Lower lobe of right lung (tissue), 2 donors: ENCODE measurements around the gene ZNF142. TPM values are rescaled to one million over a fixed set of nuclear protein-coding genes. Genes with fewer than 3 reads are reported as not detected.

Experiments
- ATAC-seq, 2 donors: fragments of 200-7000 bp; cut with Tn5 transposase; one replicate each; pipeline ENCODE4 v1.9.1; 2020 to 2022; ENCODE audit warnings: mild to moderate bottlenecking in 2 of 2, moderate library complexity in 2 of 2
- DNase-seq: peaks from one replicate; pipeline ENCODE4 v3.0.0-alpha.2; 2020
- H3K27ac ChIP-seq: fragments of 200-600 bp; one replicate; pipeline ENCODE4 v1.8.0; 2022
- H3K27me3 ChIP-seq: fragments of 200-600 bp; one replicate; pipeline ENCODE4 v1.8.0; 2022; ENCODE audit warnings: low read depth
- H3K36me3 ChIP-seq: fragments of 200-600 bp; one replicate; pipeline ENCODE4 v1.8.0; 2022; ENCODE audit warnings: mild to moderate bottlenecking
- H3K4me1 ChIP-seq: fragments of 200-600 bp; one replicate; pipeline ENCODE4 v1.8.0; 2022
- H3K4me3 ChIP-seq: fragments of 200-600 bp; one replicate; pipeline ENCODE4 v1.8.0; 2022; ENCODE audit warnings: mild to moderate bottlenecking
- H3K9me3 ChIP-seq: fragments of 200-600 bp; one replicate; pipeline ENCODE4 v1.8.0; 2022
- intact Hi-C: fragments of 100-400 bp; cut with DNase I; formaldehyde crosslinking; loops from one replicate; pipeline ENCODE4 v1.11.0; 2022
- long read RNA-seq: library from polyadenylated mRNA; unstranded; transcript quantifications from one replicate; pipeline ENCODE4 v2.0.0, GENCODE V29; 2021
- total RNA-seq: library from RNA; stranded (reverse); fragmentation: NEBNext Ultra II Directional; extraction: Animal tissue kit (Norgen Biotek cat#: 25700); gene quantifications from one replicate; pipeline ENCODE4 v1.2.1, GENCODE V29; 2021
- TF ChIP-seq, protein P1 (sequence below): fragments of 200-600 bp; IDR thresholded peaks from one replicate; pipeline ENCODE4 v1.8.0; 2022; ENCODE audit warnings: antibody characterized with exemption, mild to moderate bottlenecking
- donor health status: DM: no; HTN: yes; CAD: no; lungs with severe emphysema.

Gene ZNF142, protein sequence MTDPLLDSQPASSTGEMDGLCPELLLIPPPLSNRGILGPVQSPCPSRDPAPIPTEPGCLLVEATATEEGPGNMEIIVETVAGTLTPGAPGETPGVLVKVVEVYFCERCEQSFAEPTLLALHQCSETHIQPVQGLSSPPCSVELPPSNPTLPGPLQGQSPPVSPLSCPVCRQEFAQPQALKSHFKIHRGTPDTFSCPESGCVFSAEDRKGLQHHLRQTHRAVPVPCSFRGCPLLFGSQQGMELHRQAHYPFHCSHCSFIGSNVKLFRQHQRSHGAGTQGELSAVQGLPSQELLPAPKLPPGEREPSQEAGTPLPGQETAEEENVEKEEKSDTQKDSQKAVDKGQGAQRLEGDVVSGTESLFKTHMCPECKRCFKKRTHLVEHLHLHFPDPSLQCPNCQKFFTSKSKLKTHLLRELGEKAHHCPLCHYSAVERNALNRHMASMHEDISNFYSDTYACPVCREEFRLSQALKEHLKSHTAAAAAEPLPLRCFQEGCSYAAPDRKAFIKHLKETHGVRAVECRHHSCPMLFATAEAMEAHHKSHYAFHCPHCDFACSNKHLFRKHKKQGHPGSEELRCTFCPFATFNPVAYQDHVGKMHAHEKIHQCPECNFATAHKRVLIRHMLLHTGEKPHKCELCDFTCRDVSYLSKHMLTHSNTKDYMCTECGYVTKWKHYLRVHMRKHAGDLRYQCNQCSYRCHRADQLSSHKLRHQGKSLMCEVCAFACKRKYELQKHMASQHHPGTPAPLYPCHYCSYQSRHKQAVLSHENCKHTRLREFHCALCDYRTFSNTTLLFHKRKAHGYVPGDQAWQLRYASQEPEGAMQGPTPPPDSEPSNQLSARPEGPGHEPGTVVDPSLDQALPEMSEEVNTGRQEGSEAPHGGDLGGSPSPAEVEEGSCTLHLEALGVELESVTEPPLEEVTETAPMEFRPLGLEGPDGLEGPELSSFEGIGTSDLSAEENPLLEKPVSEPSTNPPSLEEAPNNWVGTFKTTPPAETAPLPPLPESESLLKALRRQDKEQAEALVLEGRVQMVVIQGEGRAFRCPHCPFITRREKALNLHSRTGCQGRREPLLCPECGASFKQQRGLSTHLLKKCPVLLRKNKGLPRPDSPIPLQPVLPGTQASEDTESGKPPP (N-terminal part only)
- total RNA-seq, result 21.1 TPM
- long read RNA-seq, partial matches to known transcripts, result 11 of 15 reads
- long read RNA-seq, other reads (novel, unspliced or antisense), result 4 of 15 reads

DNA sequence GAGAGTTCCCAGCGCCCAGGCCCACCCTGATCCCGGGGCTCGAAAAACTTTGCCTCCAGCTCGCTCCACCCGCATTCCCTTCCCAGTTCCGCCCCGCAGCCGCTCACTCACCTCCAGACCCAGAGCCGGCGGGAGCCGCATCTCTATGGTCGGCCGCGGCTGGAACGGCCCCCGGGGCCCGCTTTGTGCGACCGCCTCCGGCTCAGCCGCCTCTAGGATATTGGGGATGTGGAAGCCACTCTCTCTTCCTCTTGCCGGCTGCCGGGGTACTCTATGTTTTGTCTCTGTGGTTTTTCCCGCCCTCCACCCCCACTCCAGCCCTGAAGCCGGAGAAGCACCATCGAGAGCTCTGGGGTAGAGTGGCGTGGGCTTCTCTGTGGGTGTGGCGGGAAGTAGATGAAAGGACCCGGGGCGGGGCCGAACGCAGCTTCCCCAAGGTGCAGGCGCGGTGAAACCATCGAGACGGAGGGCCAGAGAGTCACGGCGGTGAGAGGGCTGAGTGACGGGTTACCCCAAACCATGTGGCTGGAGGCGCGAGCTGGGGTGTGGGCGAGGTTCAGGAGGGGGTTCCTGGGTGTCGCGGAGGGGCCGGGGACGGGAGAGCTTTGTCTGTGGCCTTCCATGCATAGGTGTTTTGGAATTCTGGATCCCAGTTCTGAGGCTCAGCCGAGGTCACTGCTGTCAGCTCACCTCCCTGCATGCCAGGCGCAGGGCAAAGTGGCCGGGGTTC is at the start of gene ZNF142, which contains the start of gene BCS1L:
Gene ZNF142 (minus strand): TSS at position 366 of the 730 bp plus-strand sequence. CDS start 3,194 bp downstream, outside the sequence.
Gene BCS1L (plus strand): TSS at position 426 of the 730 bp plus-strand sequence. CDS start 1,305 bp downstream, outside the sequence.
- intact Hi-C loops, result no loop called here
- TF ChIP-seq, protein P1, sequence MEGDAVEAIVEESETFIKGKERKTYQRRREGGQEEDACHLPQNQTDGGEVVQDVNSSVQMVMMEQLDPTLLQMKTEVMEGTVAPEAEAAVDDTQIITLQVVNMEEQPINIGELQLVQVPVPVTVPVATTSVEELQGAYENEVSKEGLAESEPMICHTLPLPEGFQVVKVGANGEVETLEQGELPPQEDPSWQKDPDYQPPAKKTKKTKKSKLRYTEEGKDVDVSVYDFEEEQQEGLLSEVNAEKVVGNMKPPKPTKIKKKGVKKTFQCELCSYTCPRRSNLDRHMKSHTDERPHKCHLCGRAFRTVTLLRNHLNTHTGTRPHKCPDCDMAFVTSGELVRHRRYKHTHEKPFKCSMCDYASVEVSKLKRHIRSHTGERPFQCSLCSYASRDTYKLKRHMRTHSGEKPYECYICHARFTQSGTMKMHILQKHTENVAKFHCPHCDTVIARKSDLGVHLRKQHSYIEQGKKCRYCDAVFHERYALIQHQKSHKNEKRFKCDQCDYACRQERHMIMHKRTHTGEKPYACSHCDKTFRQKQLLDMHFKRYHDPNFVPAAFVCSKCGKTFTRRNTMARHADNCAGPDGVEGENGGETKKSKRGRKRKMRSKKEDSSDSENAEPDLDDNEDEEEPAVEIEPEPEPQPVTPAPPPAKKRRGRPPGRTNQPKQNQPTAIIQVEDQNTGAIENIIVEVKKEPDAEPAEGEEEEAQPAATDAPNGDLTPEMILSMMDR, result no peak
- Histone ChIP-seq H3K27me3 (no peaks in the 10 kb centered on the region), H3K36me3 (peaks cover 53% of the 10 kb centered on the region), H3K4me3 (peak within 1 kb of the TSS; percentile 99), H3K4me1 (peaks cover 21% of the 10 kb centered on the region), H3K9me3 (no peaks in the 10 kb centered on the region), H3K27ac (peak within 1 kb of the TSS; percentile 72)
- ATAC-seq (peak; percentile 97 to 99), DNase-seq (peak; percentile 95)

DNA sequence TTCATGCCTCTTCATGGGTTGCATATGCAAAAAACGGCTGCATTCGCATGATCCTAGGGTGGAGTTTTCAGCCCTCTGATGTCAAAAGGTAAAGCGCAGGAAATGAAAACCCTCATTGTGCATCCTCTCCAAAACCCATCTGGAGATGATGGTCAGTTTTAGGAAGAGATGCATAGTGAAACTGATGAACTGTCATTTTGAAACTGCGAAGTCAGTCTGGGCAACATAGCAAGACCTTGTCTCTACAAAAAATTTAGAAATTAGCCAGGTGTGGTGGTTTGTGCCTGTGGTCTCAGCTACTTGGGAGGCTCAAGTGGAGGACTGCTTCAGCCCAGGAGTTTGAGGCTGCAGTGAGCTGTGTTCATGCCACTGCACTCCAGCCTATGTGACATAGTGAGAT is 48.7 kb upstream of the ZNF142 start:
- TF ChIP-seq, protein P1, result no peak
- no peak for DNase-seq
- H3K27me3 ChIP-seq, result no peaks in the 10 kb centered on the region
- no peak overlapping the region for H3K4me3 ChIP-seq
- H3K27ac ChIP-seq, result no peak overlapping the region
- peaks cover 10% of the 10 kb centered on the region for H3K4me1 ChIP-seq
- no peaks in the 10 kb centered on the region for H3K36me3 ChIP-seq
- intact Hi-C loops, result no loop called here
- H3K9me3 ChIP-seq, result no peaks in the 10 kb centered on the region
- no peak for ATAC-seq

DNA sequence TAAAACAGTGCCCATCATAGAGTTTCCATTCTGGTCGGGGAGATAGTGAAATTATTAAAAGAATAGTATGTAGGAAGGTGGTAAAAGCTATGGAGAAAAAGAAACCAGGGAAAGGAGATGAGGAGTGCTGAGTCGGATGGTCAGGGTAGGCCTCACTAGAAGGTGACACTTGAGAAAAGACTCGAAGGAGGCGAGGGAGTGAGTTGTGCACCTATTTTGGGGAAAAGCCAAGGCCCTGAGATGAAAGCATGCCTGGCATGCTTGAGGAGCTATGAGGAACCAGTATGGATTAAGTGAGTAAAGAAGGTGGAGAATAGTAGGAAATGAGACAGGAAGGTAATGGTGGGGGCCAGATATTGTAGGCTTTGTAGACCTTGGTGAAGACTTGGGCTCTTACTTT is 43.9 kb upstream of the ZNF142 start:
- no peak overlapping the region for H3K4me3 ChIP-seq
- no peak overlapping the region for H3K27ac ChIP-seq
- intact Hi-C loops, result no loop called here
- no peak for DNase-seq
- no peaks in the 10 kb centered on the region for H3K9me3 ChIP-seq
- no peaks in the 10 kb centered on the region for H3K27me3 ChIP-seq
- H3K36me3 ChIP-seq, result peaks cover 20% of the 10 kb centered on the region
- ATAC-seq, result peak; percentile 46 to 55
- TF ChIP-seq, protein P1, result no peak
- H3K4me1 ChIP-seq, result no peaks in the 10 kb centered on the region

DNA sequence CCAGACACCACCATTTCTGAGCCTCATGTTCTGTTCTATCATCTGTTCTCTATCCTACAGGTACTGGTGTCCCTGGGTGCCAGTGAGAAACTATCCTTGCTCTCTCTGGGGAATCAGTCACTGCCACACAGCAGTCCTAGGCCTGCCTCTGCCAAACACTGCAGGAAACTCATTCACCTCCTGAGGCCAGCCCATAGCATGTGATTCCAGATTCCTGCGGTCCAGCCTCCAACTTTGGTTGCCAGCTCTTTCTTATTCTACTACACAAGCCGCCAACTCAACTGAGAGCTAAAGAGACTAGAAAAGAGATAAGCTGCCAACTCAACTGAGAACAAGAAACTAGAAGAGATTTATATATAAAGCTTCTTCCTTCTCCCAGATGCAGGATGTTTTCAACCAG is 42.4 kb upstream of the ZNF142 start:
- ATAC-seq, result no peak
- H3K27me3 ChIP-seq, result no peaks in the 10 kb centered on the region
- H3K9me3 ChIP-seq, result no peaks in the 10 kb centered on the region
- no peaks in the 10 kb centered on the region for H3K4me1 ChIP-seq
- intact Hi-C loops, result no loop called here
- no peak overlapping the region for H3K27ac ChIP-seq
- peaks cover 33% of the 10 kb centered on the region for H3K36me3 ChIP-seq
- DNase-seq, result no peak
- H3K4me3 ChIP-seq, result no peak overlapping the region
- TF ChIP-seq, protein P1, result no peak
